SK-MEL-5 (cell line): ENCODE data around the gene PTGR1. TPM values are rescaled to one million over a fixed set of nuclear protein-coding genes. Genes with fewer than 3 reads are reported as not detected.

ENCODE experiments used
- total RNA-seq: library from RNA; depleted of rRNA; stranded (reverse); fragments of >200 nt; shearing (Covaris generic); gene quantifications from 2 replicates; pipeline ENCODE4 v1.2.3, GENCODE V29; 2014; rRNA removed

PTGR1 gene
- total RNA-seq, 1 experiment from 2014 or later = 29.2 TPM

Other genes starting within 250 kb of the PTGR1 start
- gene ECPAS, start 115.3 kb downstream of the PTGR1 start, total RNA-seq = 54.1 and 58.0 TPM in 2 replicates
- 4.2 and 5.3 TPM in 2 replicates for gene ZNF483, start 74.5 kb downstream of the PTGR1 start, total RNA-seq
- gene DNAJC25, start 31.7 kb upstream of the PTGR1 start, total RNA-seq = 13.1 and 16.3 TPM in 2 replicates
- gene GNG10, start 62.0 kb upstream of the PTGR1 start, total RNA-seq = 96.2 and 107 TPM in 2 replicates
- gene SHOC1, start 195.3 kb upstream of the PTGR1 start, total RNA-seq = 0.16 and 0.37 TPM in 2 replicates